A549 (cell line): ENCODE results near the gene SH3RF2.

Source experiments
- HOXB5 ChIP-seq: fragments of 250-450 bp; sonication (Bioruptor Pico); IDR thresholded peaks from 2 replicates; pipeline ENCODE4 v1.5.0; 2020; ENCODE audit warnings: mild to moderate bottlenecking, moderate library complexity
- MAFK ChIP-seq: fragments of 450-650 bp; IDR thresholded peaks from 2 replicates; pipeline ENCODE4 v1.6.1; 2014; ENCODE audit not compliant: partially characterized antibody
- NPAS2 ChIP-seq: fragments of 250-450 bp; sonication (Bioruptor Pico); IDR thresholded peaks from 2 replicates; pipeline ENCODE4 v1.8.0; 2022; ENCODE audit warnings: mild to moderate bottlenecking, moderate library complexity, borderline replicate concordance
- POLR2A ChIP-seq: IDR thresholded peaks from 2 replicates; pipeline ENCODE4 v1.6.1; 2012; ENCODE audit warnings: mild to moderate bottlenecking, low read length
- RFX5 ChIP-seq: fragments of 450-650 bp; IDR thresholded peaks from 2 replicates; pipeline ENCODE4 v1.7.1; 2014; ENCODE audit warnings: antibody characterized with exemption, mild to moderate bottlenecking, moderate library complexity
- TF ChIP-seq, protein P1 (sequence below): fragments of 250-450 bp; sonication (Bioruptor Pico); IDR thresholded peaks from 2 replicates; pipeline ENCODE4 v1.5.0; 2020; ENCODE audit warnings: low read depth, mild to moderate bottlenecking, moderate library complexity
- TF ChIP-seq, protein P2 (sequence below): fragments of >200 bp; sonication (Bioruptor Twin); formaldehyde crosslinking; IDR thresholded peaks from 3 replicates; pipeline ENCODE4 v1.5.1; 2016

DNA sequence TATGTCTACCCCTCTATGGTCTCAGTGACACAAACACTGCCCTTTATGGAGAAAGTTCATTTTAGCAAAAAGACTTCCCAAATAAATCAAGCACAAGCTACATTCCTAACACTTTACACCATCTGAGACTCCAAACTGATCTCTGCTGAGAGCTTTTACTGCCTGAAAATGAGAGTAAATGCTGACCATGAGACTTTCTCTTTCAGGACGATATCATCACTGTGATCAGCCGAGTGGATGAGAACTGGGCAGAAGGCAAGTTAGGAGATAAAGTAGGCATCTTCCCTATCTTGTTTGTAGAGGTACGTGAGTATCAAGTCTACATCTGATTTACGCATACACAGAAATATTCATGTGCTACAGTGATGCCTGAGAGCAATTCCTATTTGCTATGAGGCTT, 67.5 kb downstream of the SH3RF2 start:
- TF ChIP-seq POLR2A (no peak), RFX5 (no peak), HOXB5 (CRISPR knock-in tag) (no peak), NPAS2 (CRISPR knock-in tag) (no peak), MAFK (peak; percentile 10)
- TF ChIP-seq, protein P1, sequence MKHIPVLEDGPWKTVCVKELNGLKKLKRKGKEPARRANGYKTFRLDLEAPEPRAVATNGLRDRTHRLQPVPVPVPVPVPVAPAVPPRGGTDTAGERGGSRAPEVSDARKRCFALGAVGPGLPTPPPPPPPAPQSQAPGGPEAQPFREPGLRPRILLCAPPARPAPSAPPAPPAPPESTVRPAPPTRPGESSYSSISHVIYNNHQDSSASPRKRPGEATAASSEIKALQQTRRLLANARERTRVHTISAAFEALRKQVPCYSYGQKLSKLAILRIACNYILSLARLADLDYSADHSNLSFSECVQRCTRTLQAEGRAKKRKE (CRISPR knock-in tag), result no peak
- TF ChIP-seq, protein P2, sequence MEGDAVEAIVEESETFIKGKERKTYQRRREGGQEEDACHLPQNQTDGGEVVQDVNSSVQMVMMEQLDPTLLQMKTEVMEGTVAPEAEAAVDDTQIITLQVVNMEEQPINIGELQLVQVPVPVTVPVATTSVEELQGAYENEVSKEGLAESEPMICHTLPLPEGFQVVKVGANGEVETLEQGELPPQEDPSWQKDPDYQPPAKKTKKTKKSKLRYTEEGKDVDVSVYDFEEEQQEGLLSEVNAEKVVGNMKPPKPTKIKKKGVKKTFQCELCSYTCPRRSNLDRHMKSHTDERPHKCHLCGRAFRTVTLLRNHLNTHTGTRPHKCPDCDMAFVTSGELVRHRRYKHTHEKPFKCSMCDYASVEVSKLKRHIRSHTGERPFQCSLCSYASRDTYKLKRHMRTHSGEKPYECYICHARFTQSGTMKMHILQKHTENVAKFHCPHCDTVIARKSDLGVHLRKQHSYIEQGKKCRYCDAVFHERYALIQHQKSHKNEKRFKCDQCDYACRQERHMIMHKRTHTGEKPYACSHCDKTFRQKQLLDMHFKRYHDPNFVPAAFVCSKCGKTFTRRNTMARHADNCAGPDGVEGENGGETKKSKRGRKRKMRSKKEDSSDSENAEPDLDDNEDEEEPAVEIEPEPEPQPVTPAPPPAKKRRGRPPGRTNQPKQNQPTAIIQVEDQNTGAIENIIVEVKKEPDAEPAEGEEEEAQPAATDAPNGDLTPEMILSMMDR, result no peak
